Activated T-helper 1 cell treated with anti-CD3 and anti-CD28 coated beads, Interleukin-2, amount 50 U/mL, for 16 hours (primary cell): ENCODE results near the gene GRID1.

ENCODE experiments used
- DNase-seq, 2 donors: peaks; one replicate each; pipeline ENCODE4 v3.0.0-alpha.2; 2020; ENCODE audit warnings: low read depth in 1 of 2, low spot score in 1 of 2

The GRID1 gene

GRCh38 chr10:86354761-86355540 lies 11.6 kb downstream of the GRID1 start:
- DNase-seq, result no peak

DNA sequence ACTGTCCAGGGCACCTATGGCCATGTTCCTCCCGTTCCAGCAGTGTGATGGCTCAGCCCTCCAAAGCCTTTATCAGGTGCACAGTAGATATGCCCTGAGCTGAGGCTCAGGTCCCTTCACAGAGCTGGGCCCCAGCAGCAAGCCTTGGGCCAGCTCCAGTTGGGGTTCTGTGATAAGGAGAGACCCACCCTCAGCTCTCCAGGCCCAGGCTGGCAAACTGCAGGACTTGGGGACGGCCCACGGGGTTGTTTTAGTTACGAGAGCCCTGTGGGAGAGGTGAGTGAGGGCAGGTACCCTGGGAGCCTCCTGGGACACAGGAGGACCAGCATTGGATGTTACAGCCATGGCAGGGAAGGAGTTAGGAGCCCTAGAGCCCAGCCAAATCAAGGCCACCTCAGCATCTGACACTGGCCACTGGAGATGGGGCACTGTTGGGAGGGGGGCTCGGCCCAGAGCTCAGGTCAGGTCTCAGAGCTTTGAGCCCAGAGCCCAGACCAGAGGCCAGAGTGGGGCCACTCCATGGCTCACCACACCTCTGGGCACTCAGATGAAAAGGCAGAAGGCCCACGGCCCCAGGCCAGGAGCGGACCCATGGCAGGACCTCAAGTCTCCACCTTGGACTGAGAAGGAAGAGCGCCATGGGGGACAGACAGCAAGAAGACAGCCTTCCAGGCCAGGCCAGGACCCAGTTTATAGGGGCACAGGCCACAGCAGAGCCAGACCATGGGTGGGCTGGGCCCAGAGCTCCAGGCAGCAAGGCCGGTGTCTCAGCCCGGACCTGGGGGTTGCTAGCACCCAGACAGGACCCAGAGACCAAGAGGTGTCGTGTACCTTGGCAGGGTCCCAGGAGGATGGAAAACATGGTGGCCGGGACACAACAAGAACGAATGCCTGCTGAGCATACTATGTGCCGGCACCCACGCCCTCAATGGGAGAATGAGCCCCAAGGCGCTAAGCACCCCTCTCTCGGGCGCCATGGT lies 12.8 kb downstream of the GRID1 start:
- DNase-seq, result no peak

GRCh38 chr10:86350897-86351296 lies 15.7 kb downstream of the GRID1 start:
- DNase-seq, result no peak

DNA sequence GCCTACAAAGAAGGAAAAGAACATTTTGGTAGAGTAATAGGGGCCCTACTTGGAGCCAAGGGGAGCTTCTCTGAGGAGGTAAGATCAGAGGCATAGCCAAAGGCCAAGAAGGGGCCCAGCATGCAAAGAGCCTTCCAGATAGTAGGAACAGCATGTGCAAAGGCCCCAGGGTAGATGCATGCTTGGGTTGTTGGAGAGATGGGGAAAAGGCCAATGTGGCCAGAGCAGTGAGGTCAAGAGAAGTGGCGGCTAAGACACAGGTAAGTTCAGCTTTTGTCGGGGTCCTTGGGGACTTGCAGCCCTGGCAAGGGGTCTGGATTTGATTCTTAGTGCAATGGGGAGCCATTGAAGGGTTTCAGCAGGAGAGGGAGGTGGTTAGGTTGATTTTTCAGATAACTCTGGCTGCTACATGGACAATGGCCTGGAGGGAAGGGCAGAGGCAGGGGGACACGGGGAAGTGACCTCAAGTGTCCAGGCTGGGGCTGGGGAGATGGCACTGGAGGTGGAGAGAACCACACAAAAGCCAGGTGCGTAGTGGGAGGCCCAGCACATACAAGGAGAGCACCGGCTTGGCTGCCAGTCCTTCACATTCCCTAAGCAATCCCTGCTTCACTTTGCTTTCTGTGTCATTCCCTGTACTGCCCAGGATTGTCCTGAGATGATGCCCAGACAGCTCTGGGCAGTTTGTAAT lies 16.5 kb downstream of the GRID1 start:
- DNase-seq, result no peak

DNA sequence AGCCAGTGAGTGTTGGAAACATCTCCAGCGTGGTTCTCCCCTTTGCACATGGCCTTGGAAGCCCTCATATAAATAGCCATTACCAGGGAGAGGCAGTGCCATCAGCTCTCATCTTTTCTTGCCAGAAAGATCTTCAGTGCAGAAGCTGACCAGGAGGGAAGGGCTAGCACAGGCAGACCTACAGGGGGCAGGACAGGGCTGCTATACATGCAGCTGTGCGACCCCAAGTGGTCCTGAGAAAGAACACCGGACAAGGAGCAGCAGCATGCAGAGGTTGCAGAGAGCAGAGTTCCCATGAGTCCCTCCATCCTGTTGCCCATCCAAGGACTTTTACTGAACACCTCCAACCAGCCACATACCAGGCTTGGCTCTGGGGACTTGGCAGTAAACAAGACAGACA lies 17.1 kb downstream of the GRID1 start:
- DNase-seq, result no peak

DNA sequence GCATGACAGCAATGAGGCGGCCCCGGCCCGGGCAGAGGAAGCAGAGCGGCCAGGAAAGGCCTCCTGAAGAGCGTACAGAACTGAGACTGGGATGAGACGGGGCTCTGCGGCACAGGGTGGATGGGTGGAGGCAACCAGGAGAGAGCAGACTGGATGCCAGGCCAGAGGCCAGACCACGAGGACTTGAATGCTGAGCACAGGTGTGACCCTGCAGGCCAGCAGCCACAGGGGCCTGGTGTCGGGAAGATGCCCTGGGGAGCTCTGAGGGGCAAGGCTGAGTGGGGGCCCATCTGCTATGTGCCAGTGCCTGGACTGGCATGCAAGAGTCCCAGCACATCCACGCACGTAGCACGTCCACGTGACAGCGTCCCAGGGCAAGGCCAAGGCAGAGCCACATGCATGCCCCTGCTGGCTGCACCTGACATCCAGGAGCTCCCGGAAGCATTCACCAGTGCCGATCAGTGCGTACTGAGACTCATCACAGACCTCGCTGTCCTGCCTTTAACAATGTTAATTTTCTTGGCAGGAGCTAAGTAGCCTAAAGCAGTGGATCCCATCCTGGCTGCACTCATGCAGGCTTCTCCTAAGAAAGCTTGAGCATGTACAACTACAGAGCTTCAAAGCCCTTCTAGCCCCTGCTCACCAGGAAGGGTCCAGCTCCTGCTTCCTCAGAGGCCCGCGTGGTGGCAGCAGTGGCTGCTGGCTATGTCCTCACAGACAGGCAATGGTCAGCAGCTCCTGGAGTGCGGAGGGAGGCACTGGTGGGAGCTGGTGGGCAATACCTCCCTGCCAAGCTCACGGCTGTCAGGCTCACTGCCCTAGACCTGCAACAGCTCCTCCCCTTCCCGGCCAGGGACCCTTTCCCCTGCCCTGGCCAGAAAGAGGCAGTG lies 18.0 kb downstream of the GRID1 start:
- no peak for DNase-seq

- no peak for DNase-seq
Measured at GRCh38 chr10:86347856-86348255, 18.7 kb downstream of the GRID1 start.

GRCh38 chr10:86346799-86347665 lies 19.6 kb downstream of the GRID1 start:
- no peak for DNase-seq

GRCh38 chr10:86345859-86346798 lies 20.5 kb downstream of the GRID1 start:
- DNase-seq, result no peak

DNA sequence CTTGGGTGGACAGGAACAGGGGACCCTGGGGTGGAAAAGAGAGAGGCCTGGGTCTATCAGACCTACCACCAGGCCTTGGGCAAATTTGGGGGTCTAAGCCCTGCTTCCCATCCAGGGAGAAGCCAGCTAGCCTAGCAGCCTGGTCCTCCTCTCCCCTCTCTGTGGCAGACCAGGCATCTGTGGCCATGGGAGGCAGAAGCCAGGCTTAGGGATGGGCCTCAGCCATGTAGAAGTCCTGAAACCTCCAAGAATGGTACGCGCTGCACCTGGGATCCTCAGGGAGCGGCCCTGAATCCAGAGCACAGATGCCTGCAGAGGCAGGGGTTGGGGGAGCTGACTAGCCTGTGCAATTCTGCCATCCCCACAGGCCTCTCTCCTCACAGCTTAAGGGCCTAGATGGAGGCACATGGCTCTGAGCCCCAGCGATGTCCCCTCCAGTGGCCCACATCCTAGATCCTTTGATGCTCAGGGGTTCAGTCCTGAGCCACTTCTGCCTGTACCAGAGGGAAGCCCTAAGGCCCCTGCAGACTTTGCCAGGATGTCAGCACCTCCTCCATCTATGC lies 21.2 kb downstream of the GRID1 start:
- no peak for DNase-seq

GRCh38 chr10:86344714-86345161 lies 21.9 kb downstream of the GRID1 start:
- no peak for DNase-seq

DNA sequence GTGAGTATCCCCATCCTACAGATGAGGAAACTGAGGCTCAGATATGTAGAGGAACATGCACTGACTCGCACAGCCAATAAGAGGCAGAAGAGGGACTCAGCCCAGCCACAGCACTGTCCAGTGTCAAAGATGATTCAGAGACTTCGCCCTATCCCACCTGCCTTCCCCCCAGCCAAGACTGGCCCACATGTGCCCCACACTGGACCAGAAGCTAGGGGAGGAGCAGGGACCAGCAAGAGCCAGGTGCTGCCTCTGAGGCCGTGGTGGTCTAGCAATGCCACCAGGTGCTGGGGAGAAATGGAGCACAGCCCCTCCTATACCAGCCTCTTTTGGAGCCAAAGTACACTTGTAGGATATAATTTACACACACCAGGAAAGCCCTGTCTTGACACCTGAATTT lies 22.3 kb downstream of the GRID1 start:
- DNase-seq, result no peak

- no peak for DNase-seq
Measured at GRCh38 chr10:86343761-86344160, 22.8 kb downstream of the GRID1 start.

- no peak for DNase-seq
Measured at GRCh38 chr10:86342111-86342863, 24.3 kb downstream of the GRID1 start.

DNA sequence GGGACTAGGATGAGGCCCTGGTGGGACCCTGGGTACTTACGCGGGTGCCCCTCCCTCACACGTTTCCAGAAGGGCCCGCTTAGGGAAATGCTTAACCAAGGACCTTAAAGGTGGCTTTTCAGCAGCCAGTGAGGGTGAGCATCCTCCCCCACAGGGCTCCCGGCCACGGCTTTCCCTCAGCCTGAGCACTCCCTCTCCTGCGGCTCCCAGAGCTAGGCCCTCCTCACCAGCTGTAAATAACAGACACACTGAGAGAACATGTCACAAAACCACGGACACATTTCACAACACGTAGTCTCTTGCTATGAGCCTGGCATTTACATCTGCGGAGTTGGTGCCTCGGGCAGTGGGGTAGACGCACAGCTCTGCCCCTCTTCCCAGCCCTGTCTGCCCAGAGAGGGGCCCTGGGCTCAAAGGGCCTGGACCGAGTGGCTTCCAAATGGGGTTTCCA lies 25.2 kb downstream of the GRID1 start:
- DNase-seq, result no peak

DNA sequence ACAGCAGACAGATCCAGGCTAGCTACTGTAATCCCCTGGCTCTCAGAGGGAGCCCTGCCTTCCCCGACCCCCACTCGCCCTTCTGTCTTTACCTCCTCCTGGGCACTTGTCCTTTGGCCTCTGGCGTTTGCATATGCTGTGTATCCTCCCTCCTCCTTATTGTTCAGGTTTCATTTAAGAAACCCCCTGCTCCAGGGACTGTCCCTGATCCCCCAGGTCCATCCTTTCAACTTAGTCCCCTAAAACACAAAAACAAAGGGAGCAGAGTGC lies 25.7 kb downstream of the GRID1 start:
- no peak for DNase-seq

- no peak for DNase-seq
Measured at GRCh38 chr10:86340176-86340990, 26.2 kb downstream of the GRID1 start.
